GM23338 (cell line): Measurements from ENCODE around the gene MKX. TPM values are rescaled to one million over a fixed set of nuclear protein-coding genes. Genes with fewer than 3 reads are reported as not detected.
A peak's percentile ranks its signal among the peaks of the same experiment; 100 is the strongest.

Experiments
- ATAC-seq: fragments of 200-7000 bp; cut with Tn5 transposase; 3 replicates; pipeline ENCODE4 v1.9.1; 2020
- DNase-seq: peaks from one replicate; pipeline ENCODE4 v3.0.0-alpha.2; 2015; ENCODE audit warnings: low spot score
- H2AFZ ChIP-seq: fragments of 200-600 bp; sonication (generic); 2 replicates; pipeline ENCODE4 v1.8.0; 2016; ENCODE audit warnings: antibody characterized with exemption, mild to moderate bottlenecking, moderate library complexity
- H3F3A ChIP-seq: fragments of 200-600 bp; sonication (generic); replicated peaks from 2 replicates; pipeline ENCODE4 v1.8.0; 2017; ENCODE audit warnings: antibody characterized with exemption, mixed run types, low read depth
- H3K27ac ChIP-seq: fragments of 200-600 bp; sonication (generic); 2 replicates; pipeline ENCODE4 v1.6.1; 2016; ENCODE audit warnings: low read depth
- H3K27me3 ChIP-seq: fragments of 200-600 bp; sonication (generic); 2 replicates; pipeline ENCODE4 v1.8.0; 2016; ENCODE audit warnings: mild to moderate bottlenecking, mixed run types, moderate library complexity; ENCODE audit not compliant: insufficient read depth
- H3K36me3 ChIP-seq: fragments of 200-600 bp; sonication (generic); 2 replicates; pipeline ENCODE4 v1.8.0; 2016; ENCODE audit warnings: mild to moderate bottlenecking; ENCODE audit not compliant: insufficient read depth
- H3K4me1 ChIP-seq: fragments of 200-600 bp; sonication (generic); 2 replicates; pipeline ENCODE4 v1.8.0; 2016; ENCODE audit warnings: mild to moderate bottlenecking, moderate library complexity; ENCODE audit not compliant: insufficient read depth
- H3K4me2 ChIP-seq: fragments of 200-600 bp; sonication (generic); 2 replicates; pipeline ENCODE4 v1.7.1; 2017; ENCODE audit warnings: mixed run types
- H3K4me3 ChIP-seq: fragments of 200-600 bp; sonication (generic); 2 replicates; pipeline ENCODE4 v1.6.1; 2016; ENCODE audit warnings: mixed run types
- H3K79me2 ChIP-seq: fragments of 200-600 bp; sonication (generic); replicated peaks from 2 replicates; pipeline ENCODE4 v1.8.0; 2017; ENCODE audit warnings: mild to moderate bottlenecking; ENCODE audit not compliant: insufficient read depth
- H3K9me2 ChIP-seq: fragments of 200-600 bp; sonication (generic); 2 replicates; pipeline ENCODE4 v1.8.0; 2017; ENCODE audit not compliant: insufficient read depth
- H4K20me1 ChIP-seq: fragments of 200-600 bp; sonication (generic); replicated peaks from 2 replicates; pipeline ENCODE4 v1.8.0; 2017; ENCODE audit warnings: mild to moderate bottlenecking; ENCODE audit not compliant: insufficient read depth
- H3K27ac Mint-ChIP-seq: 2 replicates; pipeline ENCODE4 v1.8.0; 2020; ENCODE audit warnings: inconsistent platforms, mild to moderate bottlenecking, moderate library complexity, mixed read lengths
- H3K27me3 Mint-ChIP-seq: 3 replicates; pipeline ENCODE4 v1.8.0; 2022; ENCODE audit warnings: low read depth, mild to moderate bottlenecking, moderate library complexity, mixed read lengths, inconsistent platforms; ENCODE audit not compliant: insufficient read depth, poor library complexity
- H3K36me3 Mint-ChIP-seq: 3 replicates; pipeline ENCODE4 v1.8.0; 2021; ENCODE audit warnings: low read depth, mild to moderate bottlenecking, inconsistent platforms, moderate library complexity, mixed read lengths
- H3K4me1 Mint-ChIP-seq: 3 replicates; pipeline ENCODE4 v1.8.0; 2020; ENCODE audit warnings: mild to moderate bottlenecking, inconsistent platforms, mixed read lengths
- H3K4me3 Mint-ChIP-seq: 3 replicates; pipeline ENCODE4 v1.8.0; 2021; ENCODE audit warnings: moderate library complexity, mild to moderate bottlenecking, inconsistent platforms, mixed read lengths
- H3K9me3 Mint-ChIP-seq: 3 replicates; pipeline ENCODE4 v1.8.0; 2020; ENCODE audit warnings: moderate library complexity, mild to moderate bottlenecking, inconsistent platforms, mixed read lengths
- polyA plus RNA-seq: library from polyadenylated mRNA; unstranded; fragments of >200 nt; fragmentation: Nextera tagmentation; extraction: Ambion mirVana; gene quantifications from 2 replicates; pipeline ENCODE4 v1.2.1, GENCODE V29; 2016
- total RNA-seq: library from RNA; depleted of rRNA; stranded (reverse); fragments of >200 nt; shearing (Covaris generic); gene quantifications from 2 replicates; pipeline ENCODE4 v1.2.3, GENCODE V29; 2014
- TF ChIP-seq, protein P1 (sequence below): fragments of 250-450 bp; sonication (Bioruptor Pico); IDR thresholded peaks from 2 replicates; pipeline ENCODE4 v1.5.0; 2020; ENCODE audit warnings: mild to moderate bottlenecking, moderate library complexity
- TF ChIP-seq, protein P2 (sequence below), 2 experiments: fragments of 200-600 bp in 1 of 2; sonication (generic) in 1 of 2; conservative IDR thresholded peaks; 2 replicates each; pipeline versions ENCODE4 v1.5.1 to v1.6.1; 2016 to 2017; ENCODE audit warnings: antibody characterized with exemption in 2 of 2, low read depth in 2 of 2, mild to moderate bottlenecking in 2 of 2, moderate library complexity in 1 of 2
- TF ChIP-seq, protein P3 (sequence below): IDR thresholded peaks from one replicate; pipeline ENCODE4 v1.6.1; 2018; ENCODE audit warnings: antibody characterized with exemption; ENCODE audit not compliant: unreplicated experiment

MKX gene
- total and polyA plus RNA-seq, 2 experiments from 2014 or later = 0.66 to 0.97 TPM

DNA sequence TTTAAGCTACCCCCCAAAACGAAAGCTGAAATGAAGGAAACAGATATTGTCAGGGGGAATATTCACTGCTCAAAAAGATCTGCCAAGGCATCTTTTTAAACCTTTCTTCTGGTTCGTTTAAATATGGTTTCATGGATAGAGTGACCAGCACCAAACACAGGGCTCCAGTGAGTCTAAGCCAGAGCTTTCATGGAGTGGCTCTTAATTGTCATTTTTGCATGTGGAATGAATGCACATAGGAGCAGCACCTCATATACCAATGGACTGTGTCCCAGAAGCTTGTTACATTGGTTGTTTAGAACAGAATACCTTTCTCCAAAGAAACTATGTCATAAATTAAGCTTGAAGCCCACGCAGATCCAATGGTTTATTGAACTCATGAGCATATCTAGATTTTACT is 17.3 kb downstream of the MKX start (continued):
- TF ChIP-seq, protein P1, sequence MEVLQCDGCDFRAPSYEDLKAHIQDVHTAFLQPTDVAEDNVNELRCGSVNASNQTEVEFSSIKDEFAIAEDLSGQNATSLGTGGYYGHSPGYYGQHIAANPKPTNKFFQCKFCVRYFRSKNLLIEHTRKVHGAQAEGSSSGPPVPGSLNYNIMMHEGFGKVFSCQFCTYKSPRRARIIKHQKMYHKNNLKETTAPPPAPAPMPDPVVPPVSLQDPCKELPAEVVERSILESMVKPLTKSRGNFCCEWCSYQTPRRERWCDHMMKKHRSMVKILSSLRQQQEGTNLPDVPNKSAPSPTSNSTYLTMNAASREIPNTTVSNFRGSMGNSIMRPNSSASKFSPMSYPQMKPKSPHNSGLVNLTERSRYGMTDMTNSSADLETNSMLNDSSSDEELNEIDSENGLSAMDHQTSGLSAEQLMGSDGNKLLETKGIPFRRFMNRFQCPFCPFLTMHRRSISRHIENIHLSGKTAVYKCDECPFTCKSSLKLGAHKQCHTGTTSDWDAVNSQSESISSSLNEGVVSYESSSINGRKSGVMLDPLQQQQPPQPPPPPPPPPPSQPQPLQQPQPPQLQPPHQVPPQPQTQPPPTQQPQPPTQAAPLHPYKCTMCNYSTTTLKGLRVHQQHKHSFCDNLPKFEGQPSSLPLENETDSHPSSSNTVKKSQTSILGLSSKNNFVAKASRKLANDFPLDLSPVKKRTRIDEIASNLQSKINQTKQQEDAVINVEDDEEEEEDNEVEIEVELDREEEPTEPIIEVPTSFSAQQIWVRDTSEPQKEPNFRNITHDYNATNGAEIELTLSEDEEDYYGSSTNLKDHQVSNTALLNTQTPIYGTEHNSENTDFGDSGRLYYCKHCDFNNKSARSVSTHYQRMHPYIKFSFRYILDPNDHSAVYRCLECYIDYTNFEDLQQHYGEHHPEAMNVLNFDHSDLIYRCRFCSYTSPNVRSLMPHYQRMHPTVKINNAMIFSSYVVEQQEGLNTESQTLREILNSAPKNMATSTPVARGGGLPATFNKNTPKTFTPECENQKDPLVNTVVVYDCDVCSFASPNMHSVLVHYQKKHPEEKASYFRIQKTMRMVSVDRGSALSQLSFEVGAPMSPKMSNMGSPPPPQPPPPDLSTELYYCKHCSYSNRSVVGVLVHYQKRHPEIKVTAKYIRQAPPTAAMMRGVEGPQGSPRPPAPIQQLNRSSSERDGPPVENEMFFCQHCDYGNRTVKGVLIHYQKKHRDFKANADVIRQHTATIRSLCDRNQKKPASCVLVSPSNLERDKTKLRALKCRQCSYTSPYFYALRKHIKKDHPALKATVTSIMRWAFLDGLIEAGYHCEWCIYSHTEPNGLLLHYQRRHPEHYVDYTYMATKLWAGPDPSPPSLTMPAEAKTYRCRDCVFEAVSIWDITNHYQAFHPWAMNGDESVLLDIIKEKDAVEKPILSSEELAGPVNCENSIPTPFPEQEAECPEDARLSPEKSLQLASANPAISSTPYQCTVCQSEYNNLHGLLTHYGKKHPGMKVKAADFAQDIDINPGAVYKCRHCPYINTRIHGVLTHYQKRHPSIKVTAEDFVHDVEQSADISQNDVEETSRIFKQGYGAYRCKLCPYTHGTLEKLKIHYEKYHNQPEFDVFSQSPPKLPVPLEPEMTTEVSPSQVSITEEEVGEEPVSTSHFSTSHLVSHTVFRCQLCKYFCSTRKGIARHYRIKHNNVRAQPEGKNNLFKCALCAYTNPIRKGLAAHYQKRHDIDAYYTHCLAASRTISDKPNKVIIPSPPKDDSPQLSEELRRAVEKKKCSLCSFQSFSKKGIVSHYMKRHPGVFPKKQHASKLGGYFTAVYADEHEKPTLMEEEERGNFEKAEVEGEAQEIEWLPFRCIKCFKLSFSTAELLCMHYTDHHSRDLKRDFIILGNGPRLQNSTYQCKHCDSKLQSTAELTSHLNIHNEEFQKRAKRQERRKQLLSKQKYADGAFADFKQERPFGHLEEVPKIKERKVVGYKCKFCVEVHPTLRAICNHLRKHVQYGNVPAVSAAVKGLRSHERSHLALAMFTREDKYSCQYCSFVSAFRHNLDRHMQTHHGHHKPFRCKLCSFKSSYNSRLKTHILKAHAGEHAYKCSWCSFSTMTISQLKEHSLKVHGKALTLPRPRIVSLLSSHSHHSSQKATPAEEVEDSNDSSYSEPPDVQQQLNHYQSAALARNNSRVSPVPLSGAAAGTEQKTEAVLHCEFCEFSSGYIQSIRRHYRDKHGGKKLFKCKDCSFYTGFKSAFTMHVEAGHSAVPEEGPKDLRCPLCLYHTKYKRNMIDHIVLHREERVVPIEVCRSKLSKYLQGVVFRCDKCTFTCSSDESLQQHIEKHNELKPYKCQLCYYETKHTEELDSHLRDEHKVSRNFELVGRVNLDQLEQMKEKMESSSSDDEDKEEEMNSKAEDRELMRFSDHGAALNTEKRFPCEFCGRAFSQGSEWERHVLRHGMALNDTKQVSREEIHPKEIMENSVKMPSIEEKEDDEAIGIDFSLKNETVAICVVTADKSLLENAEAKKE (CRISPR knock-in tag) = no peak

DNA sequence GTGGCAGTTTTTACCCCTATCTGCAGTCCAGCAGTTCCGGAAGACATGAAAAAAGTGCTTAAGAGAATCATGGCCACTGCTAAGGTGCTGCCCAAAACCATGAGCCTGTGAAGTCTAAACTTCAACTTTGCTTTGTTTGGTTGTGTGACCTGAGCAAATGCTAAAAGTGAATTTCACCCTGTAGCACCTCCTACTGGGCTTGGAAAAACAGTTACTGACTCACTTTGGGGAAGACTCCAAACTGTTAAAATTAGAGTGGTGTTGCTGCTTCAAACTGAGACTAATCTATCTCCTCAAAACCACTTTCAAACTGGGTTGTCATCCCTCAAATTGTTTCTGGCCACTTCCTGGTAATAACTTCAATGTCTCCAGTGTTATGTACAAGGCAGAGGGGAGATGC is 21.3 kb downstream of the MKX start:
- TF ChIP-seq, protein P2, sequence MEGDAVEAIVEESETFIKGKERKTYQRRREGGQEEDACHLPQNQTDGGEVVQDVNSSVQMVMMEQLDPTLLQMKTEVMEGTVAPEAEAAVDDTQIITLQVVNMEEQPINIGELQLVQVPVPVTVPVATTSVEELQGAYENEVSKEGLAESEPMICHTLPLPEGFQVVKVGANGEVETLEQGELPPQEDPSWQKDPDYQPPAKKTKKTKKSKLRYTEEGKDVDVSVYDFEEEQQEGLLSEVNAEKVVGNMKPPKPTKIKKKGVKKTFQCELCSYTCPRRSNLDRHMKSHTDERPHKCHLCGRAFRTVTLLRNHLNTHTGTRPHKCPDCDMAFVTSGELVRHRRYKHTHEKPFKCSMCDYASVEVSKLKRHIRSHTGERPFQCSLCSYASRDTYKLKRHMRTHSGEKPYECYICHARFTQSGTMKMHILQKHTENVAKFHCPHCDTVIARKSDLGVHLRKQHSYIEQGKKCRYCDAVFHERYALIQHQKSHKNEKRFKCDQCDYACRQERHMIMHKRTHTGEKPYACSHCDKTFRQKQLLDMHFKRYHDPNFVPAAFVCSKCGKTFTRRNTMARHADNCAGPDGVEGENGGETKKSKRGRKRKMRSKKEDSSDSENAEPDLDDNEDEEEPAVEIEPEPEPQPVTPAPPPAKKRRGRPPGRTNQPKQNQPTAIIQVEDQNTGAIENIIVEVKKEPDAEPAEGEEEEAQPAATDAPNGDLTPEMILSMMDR (conservative IDR thresholded peaks at IDR 0.05; ENCODE audit: low read depth in 2 of 2) = peak; percentile 67 to 70
- TF ChIP-seq, protein P3, sequence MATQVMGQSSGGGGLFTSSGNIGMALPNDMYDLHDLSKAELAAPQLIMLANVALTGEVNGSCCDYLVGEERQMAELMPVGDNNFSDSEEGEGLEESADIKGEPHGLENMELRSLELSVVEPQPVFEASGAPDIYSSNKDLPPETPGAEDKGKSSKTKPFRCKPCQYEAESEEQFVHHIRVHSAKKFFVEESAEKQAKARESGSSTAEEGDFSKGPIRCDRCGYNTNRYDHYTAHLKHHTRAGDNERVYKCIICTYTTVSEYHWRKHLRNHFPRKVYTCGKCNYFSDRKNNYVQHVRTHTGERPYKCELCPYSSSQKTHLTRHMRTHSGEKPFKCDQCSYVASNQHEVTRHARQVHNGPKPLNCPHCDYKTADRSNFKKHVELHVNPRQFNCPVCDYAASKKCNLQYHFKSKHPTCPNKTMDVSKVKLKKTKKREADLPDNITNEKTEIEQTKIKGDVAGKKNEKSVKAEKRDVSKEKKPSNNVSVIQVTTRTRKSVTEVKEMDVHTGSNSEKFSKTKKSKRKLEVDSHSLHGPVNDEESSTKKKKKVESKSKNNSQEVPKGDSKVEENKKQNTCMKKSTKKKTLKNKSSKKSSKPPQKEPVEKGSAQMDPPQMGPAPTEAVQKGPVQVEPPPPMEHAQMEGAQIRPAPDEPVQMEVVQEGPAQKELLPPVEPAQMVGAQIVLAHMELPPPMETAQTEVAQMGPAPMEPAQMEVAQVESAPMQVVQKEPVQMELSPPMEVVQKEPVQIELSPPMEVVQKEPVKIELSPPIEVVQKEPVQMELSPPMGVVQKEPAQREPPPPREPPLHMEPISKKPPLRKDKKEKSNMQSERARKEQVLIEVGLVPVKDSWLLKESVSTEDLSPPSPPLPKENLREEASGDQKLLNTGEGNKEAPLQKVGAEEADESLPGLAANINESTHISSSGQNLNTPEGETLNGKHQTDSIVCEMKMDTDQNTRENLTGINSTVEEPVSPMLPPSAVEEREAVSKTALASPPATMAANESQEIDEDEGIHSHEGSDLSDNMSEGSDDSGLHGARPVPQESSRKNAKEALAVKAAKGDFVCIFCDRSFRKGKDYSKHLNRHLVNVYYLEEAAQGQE = no peak
- Mint-ChIP-seq H3K27ac (no peak overlapping the region), H3K27me3 (peaks cover 2% of the 10 kb centered on the region), H3K4me1 (peaks cover 14% of the 10 kb centered on the region), H3K36me3 (no peaks in the 10 kb centered on the region), H3K4me3 (no peak overlapping the region), H3K9me3 (no peaks in the 10 kb centered on the region)
- Histone ChIP-seq H3K27ac (no peak overlapping the region), H3K36me3 (no peaks in the 10 kb centered on the region), H3K79me2 (no peaks in the 10 kb centered on the region), H3K9me2 (no peaks in the 10 kb centered on the region), H3F3A (no peaks in the 10 kb centered on the region), H4K20me1 (no peaks in the 10 kb centered on the region), H3K4me1 (peaks cover 16% of the 10 kb centered on the region), H3K4me2 (no peak overlapping the region), H3K4me3 (no peak overlapping the region), H2AFZ (peak overlapping the region; percentile 84), H3K27me3 (no peaks in the 10 kb centered on the region)
- DNase-seq = peak; percentile 79
- ATAC-seq = peak; percentile 83
